ENCODE results near the gene PPP1R14B. TPM values are rescaled to one million over a fixed set of nuclear protein-coding genes. Genes with fewer than 3 reads are reported as not detected.

PPP1R14B gene
- total and polyA plus RNA-seq, 2 of the 13 experiments (the other 11 are each of a cell fraction or from before 2014, with no cell fraction given): 110 to 148 TPM

- intact Hi-C loops (cut with micrococcal nuclease; ENCODE audit: unreplicated experiment) (no loop called here), in situ Hi-C loops (cut with HindIII; ENCODE audit: extremely low pct_ligation_motif_present, low pct_unique_long_range_greater_than_20kb) (no loop called here)
- Histone ChIP-seq H3K79me2 (ENCODE audit: insufficient read depth, low read length) (no peaks in the 10 kb centered on the region), H3K36me3 (replicated peaks in 1 of 2; ENCODE audit: control insufficient read depth in 1 of 2, insufficient read depth in 2 of 2, low read length in 2 of 2) (peaks cover 14 to 45% of the 10 kb centered on the region in 2 experiments; a peak in 4 of 5 replicates), H3K4me3 (replicated peaks in 1 of 3; ENCODE audit: insufficient read depth in 1 of 3, low read depth in 2 of 3, low read length in 3 of 3) (no peak overlapping the region), H4K20me1 (ENCODE audit: insufficient read depth, low read length) (no peaks in the 10 kb centered on the region), H3K9me3 (ENCODE audit: low read length) (no peaks in the 10 kb centered on the region), H3K27me3 (ENCODE audit: control insufficient read depth in 1 of 2, insufficient read depth in 2 of 2, low read length in 2 of 2) (no peaks in the 10 kb centered on the region), H3K27ac (ENCODE audit: extremely low read length, insufficient read depth, low read length) (no peak overlapping the region), H3K4me1 (ENCODE audit: insufficient read depth, low read length) (no peaks in the 10 kb centered on the region), H3K9ac (ENCODE audit: insufficient read depth, low read depth, low read length) (no peak overlapping the region), H2AFZ (ENCODE audit: low read length) (no peak overlapping the region), H3K4me2 (ENCODE audit: low read depth, low read length) (no peak overlapping the region)
- TF ChIP-seq, protein P1, sequence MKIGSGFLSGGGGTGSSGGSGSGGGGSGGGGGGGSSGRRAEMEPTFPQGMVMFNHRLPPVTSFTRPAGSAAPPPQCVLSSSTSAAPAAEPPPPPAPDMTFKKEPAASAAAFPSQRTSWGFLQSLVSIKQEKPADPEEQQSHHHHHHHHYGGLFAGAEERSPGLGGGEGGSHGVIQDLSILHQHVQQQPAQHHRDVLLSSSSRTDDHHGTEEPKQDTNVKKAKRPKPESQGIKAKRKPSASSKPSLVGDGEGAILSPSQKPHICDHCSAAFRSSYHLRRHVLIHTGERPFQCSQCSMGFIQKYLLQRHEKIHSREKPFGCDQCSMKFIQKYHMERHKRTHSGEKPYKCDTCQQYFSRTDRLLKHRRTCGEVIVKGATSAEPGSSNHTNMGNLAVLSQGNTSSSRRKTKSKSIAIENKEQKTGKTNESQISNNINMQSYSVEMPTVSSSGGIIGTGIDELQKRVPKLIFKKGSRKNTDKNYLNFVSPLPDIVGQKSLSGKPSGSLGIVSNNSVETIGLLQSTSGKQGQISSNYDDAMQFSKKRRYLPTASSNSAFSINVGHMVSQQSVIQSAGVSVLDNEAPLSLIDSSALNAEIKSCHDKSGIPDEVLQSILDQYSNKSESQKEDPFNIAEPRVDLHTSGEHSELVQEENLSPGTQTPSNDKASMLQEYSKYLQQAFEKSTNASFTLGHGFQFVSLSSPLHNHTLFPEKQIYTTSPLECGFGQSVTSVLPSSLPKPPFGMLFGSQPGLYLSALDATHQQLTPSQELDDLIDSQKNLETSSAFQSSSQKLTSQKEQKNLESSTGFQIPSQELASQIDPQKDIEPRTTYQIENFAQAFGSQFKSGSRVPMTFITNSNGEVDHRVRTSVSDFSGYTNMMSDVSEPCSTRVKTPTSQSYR (CRISPR knock-in tag; IDR thresholded peaks at IDR 0.05; ENCODE audit: borderline replicate concordance): no peak
- no peak for TF ChIP-seq FOXK1 (CRISPR knock-in tag; IDR thresholded peaks at IDR 0.05; ENCODE audit: borderline replicate concordance, low read depth)
- no peak for TF ChIP-seq ZNF451 (CRISPR knock-in tag; IDR thresholded peaks at IDR 0.05)
- TF ChIP-seq, protein P2, sequence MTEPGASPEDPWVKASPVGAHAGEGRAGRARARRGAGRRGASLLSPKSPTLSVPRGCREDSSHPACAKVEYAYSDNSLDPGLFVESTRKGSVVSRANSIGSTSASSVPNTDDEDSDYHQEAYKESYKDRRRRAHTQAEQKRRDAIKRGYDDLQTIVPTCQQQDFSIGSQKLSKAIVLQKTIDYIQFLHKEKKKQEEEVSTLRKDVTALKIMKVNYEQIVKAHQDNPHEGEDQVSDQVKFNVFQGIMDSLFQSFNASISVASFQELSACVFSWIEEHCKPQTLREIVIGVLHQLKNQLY (CRISPR knock-in tag; IDR thresholded peaks at IDR 0.05): no peak
- TF ChIP-seq HMGA1 (CRISPR knock-in tag; conservative IDR thresholded peaks at IDR 0.05): no peak
- no peak for TF ChIP-seq ETV6 (CRISPR knock-in tag; conservative IDR thresholded peaks at IDR 0.05)
- no peak for TF ChIP-seq MLXIP (CRISPR knock-in tag; IDR thresholded peaks at IDR 0.05; ENCODE audit: borderline replicate concordance)
- TF ChIP-seq ZNF703 (CRISPR knock-in tag; IDR thresholded peaks at IDR 0.05; ENCODE audit: borderline replicate concordance): no peak
- FAIRE-seq (no peak), ATAC-seq (no peak), DNase-seq (ENCODE audit: low spot score) (no peak)
- ChIA-PET CTCF (ENCODE audit: low intra/inter-chr PET ratio, low total read pairs) (no interaction called here), POLR2A (interaction anchor here (0.9 kb wide), 1 partner anchor 9 kb away, joined by 3 read pairs; no protein-coding TSS in a partner anchor)
- WGBS (ENCODE audit: low lambda C conversion rate): 98% methylated on average over 6 of the region's 6 CpGs
- BruUV-seq (replicated peaks): no TSS peak
Observed at GRCh38 chr11:64260147-64260708, 13.5 kb upstream of the PPP1R14B start.

All from HepG2 (cell line).